Testis (tissue), 3 donors: Measurements from ENCODE around the gene DOK6. TPM values are rescaled to one million over a fixed set of nuclear protein-coding genes. Genes with fewer than 3 reads are reported as not detected.

ENCODE experiments used
- DNase-seq: peaks from one replicate; pipeline ENCODE4 v3.0.0-alpha.2; 2019
- H3K27ac ChIP-seq, 2 donors: fragments of 200-600 bp; sonication (generic); one replicate each; pipeline ENCODE4 v1.5.1; 2019
- H3K27me3 ChIP-seq: fragments of 200-600 bp; sonication (generic); one replicate; pipeline ENCODE4 v1.5.1; 2019
- H3K36me3 ChIP-seq: fragments of 200-600 bp; sonication (generic); one replicate; pipeline ENCODE4 v1.5.1; 2017; ENCODE audit warnings: low read depth; ENCODE audit errors: missing control alignments
- H3K4me1 ChIP-seq: fragments of 200-600 bp; sonication (generic); one replicate; pipeline ENCODE4 v1.5.1; 2019
- H3K4me3 ChIP-seq, 2 donors: fragments of 200-600 bp; sonication (generic); one replicate each; pipeline ENCODE4 v1.5.1; 2017 to 2019
- H3K9me3 ChIP-seq: fragments of 200-600 bp; sonication (generic); one replicate; pipeline ENCODE4 v1.5.1; 2017
- POLR2A ChIP-seq: fragments of 450-650 bp; IDR thresholded peaks from one replicate; pipeline ENCODE4 v1.6.1; 2017; ENCODE audit warnings: antibody characterized with exemption, mild to moderate bottlenecking, moderate library complexity
- WGBS, 2 donors: methylation state at CpG; one replicate each; pipeline ENCODE4 v1.1.5; 2018; 5-methylcytosine and 5-hydroxymethylcytosine counted together
- intact Hi-C: fragments of 100-400 bp; cut with DNase I; formaldehyde crosslinking; loops from one replicate; pipeline ENCODE4 v1.15.1; 2023; ENCODE audit warnings: low total_unique reads
- polyA plus RNA-seq: library from polyadenylated mRNA; stranded (reverse); fragments of 350-450 nt; fragmentation: Illumina TruSeq; extraction: RNeasy Lipid Tissue Mini Kit (QIAGEN cat#74804); gene quantifications from one replicate; pipeline ENCODE4 v1.2.3, GENCODE V29; 2014; ENCODE audit warnings: low read depth, low replicate concordance; ENCODE audit not compliant: insufficient read depth
- total RNA-seq, 2 donors: library from RNA; depleted of rRNA; stranded (reverse); fragments of >200 nt; gene quantifications; one replicate each; pipeline ENCODE4 v1.2.3, GENCODE V29; 2016
- TF ChIP-seq, protein P1 (sequence below), 3 experiments: fragments of 450-650 bp in 2 of 3; fragments of 200-600 bp in 1 of 3; sonication (generic) in 1 of 3; IDR thresholded peaks; one replicate each; pipeline ENCODE4 v1.5.1; 2016 to 2019; ENCODE audit warnings: antibody characterized with exemption in 3 of 3, mild to moderate bottlenecking in 2 of 3, moderate library complexity in 1 of 3

Gene DOK6
- total and polyA plus RNA-seq, 3 donors from 2014 or later: 0.71 to 11.1 (median 8.5) TPM

GRCh38 chr18:69840445-69840844 lies 439.8 kb downstream of the DOK6 start:
- Histone ChIP-seq H3K27ac (no peak overlapping the region), H3K36me3 (no peaks in the 10 kb centered on the region), H3K4me3 (no peak overlapping the region), H3K4me1 (no peaks in the 10 kb centered on the region), H3K9me3 (no peaks in the 10 kb centered on the region), H3K27me3 (no peaks in the 10 kb centered on the region)
- intact Hi-C loops: no loop called here
- no peak for DNase-seq
- no peak for TF ChIP-seq POLR2A
- TF ChIP-seq, protein P1, sequence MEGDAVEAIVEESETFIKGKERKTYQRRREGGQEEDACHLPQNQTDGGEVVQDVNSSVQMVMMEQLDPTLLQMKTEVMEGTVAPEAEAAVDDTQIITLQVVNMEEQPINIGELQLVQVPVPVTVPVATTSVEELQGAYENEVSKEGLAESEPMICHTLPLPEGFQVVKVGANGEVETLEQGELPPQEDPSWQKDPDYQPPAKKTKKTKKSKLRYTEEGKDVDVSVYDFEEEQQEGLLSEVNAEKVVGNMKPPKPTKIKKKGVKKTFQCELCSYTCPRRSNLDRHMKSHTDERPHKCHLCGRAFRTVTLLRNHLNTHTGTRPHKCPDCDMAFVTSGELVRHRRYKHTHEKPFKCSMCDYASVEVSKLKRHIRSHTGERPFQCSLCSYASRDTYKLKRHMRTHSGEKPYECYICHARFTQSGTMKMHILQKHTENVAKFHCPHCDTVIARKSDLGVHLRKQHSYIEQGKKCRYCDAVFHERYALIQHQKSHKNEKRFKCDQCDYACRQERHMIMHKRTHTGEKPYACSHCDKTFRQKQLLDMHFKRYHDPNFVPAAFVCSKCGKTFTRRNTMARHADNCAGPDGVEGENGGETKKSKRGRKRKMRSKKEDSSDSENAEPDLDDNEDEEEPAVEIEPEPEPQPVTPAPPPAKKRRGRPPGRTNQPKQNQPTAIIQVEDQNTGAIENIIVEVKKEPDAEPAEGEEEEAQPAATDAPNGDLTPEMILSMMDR (IDR thresholded peaks at IDR 0.05): no peak
- WGBS, 2 donors: 73 to 92% methylated on average over 7 of the region's 7 CpGs

- Histone ChIP-seq H3K27me3 (no peaks in the 10 kb centered on the region), H3K36me3 (no peaks in the 10 kb centered on the region), H3K4me3 (no peak overlapping the region), H3K9me3 (no peaks in the 10 kb centered on the region), H3K4me1 (peaks cover 3% of the 10 kb centered on the region), H3K27ac (no peak overlapping the region)
- 87 to 91% methylated on average over 8 to 9 of the region's 9 CpGs for WGBS, 2 donors
- TF ChIP-seq, protein P1 (IDR thresholded peaks at IDR 0.05): no peak
- no peak for DNase-seq
- intact Hi-C loops: no loop called here
Observed at GRCh38 chr18:69841117-69841516, 440.4 kb downstream of the DOK6 start.

DNA sequence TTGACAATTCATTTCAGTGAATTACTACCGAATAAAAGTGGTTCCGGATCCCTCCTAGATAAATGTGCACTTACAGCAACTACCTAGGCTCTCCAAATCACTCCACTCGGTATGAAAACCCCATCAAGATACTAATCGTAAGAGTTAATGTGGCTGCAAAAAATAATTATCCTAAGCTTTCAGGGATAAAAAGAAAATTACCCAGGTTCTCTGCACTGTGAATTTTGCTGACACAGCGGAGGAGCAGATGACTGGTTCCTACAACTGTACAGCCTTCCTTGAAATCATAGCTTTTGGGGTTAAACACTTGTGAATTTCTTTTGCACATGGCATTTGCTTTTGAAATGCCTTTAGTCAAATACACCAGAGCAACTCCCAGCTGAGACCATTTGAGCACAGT lies 442.3 kb downstream of the DOK6 start:
- no peak for DNase-seq
- Histone ChIP-seq H3K27ac (no peak overlapping the region), H3K9me3 (no peaks in the 10 kb centered on the region), H3K27me3 (no peaks in the 10 kb centered on the region), H3K4me3 (no peak overlapping the region), H3K4me1 (peaks cover 4% of the 10 kb centered on the region), H3K36me3 (no peaks in the 10 kb centered on the region)
- intact Hi-C loops: no loop called here
- 77% methylated on average over 5 of the region's 5 CpGs for WGBS, 2 donors
- TF ChIP-seq POLR2A: no peak
- TF ChIP-seq, protein P1 (IDR thresholded peaks at IDR 0.05): no peak

DNA sequence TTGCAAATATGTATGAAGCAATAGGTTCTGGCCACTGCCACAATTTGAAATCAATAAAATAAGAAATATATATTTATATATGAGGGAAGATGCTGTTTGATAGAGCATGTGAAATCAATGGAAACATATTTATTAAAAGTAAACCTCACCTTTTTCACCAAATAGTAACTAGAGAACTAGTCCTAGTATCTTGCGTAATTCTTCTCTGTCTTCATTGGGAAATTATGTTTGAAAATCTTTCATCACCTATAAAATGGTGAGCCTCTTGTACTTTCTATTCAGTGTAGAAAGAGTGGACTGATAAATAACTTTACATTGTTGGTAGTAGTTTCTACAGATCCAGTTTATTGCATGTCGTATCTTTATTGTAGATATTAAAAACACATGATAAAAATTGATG lies 444.0 kb downstream of the DOK6 start:
- Histone ChIP-seq H3K9me3 (no peaks in the 10 kb centered on the region), H3K27ac (no peak overlapping the region), H3K27me3 (no peaks in the 10 kb centered on the region), H3K4me3 (no peak overlapping the region), H3K36me3 (no peaks in the 10 kb centered on the region), H3K4me1 (peaks cover 4% of the 10 kb centered on the region)
- intact Hi-C loops: no loop called here
- 97 to 98% methylated on average over 2 of the region's 2 CpGs for WGBS, 2 donors
- TF ChIP-seq POLR2A: no peak
- TF ChIP-seq, protein P1 (IDR thresholded peaks at IDR 0.05): no peak
- DNase-seq: no peak
